Adrenal gland (tissue), 12 donors: ENCODE data around the gene PSME1. TPM values are rescaled to one million over a fixed set of nuclear protein-coding genes. Genes with fewer than 3 reads are reported as not detected.

ENCODE experiments used
- DNase-seq, 7 donors: peaks; one replicate each; pipeline ENCODE4 v3.0.0-alpha.2; 2019 to 2020
- H3K27ac ChIP-seq, 5 donors: fragments of 200-600 bp; sonication (generic) in 4 of 5; 1 replicate in 3 of 5; 2 replicates in 2 of 5; pipeline versions ENCODE4 v1.5.1 to v1.8.0; 2016 to 2020; ENCODE audit warnings: mild to moderate bottlenecking in 1 of 5
- H3K27me3 ChIP-seq: fragments of 200-600 bp; 2 replicates; pipeline ENCODE4 v1.8.0; 2021
- H3K36me3 ChIP-seq, 2 donors: fragments of 200-600 bp; replicated peaks in 1 of 2; 1 replicate in 1 of 2; 2 replicates in 1 of 2; pipeline versions ENCODE4 v1.5.1 to v1.8.0; 2018 to 2022
- H3K4me1 ChIP-seq, 2 donors: fragments of 200-600 bp; replicated peaks in 1 of 2; 1 replicate in 1 of 2; 2 replicates in 1 of 2; pipeline versions ENCODE4 v1.5.1 to v1.8.0; 2018 to 2021
- H3K4me3 ChIP-seq, 4 donors: fragments of 200-600 bp; sonication (generic) in 3 of 4; one replicate each; pipeline ENCODE4 v1.5.1; 2016 to 2018
- H3K9me3 ChIP-seq, 3 donors: fragments of 200-600 bp; sonication (generic) in 1 of 3; replicated peaks in 1 of 3; 1 replicate in 2 of 3; 2 replicates in 1 of 3; pipeline versions ENCODE4 v1.5.1 to v1.8.0; 2016 to 2021
- CTCF ChIP-seq, 6 experiments: fragments of 450-650 bp in 4 of 6; fragments of 200-600 bp in 2 of 6; sonication (generic) in 1 of 6; IDR thresholded peaks; 1 replicate in 5 of 6; 2 replicates in 1 of 6; pipeline versions ENCODE4 v1.5.1 to v1.8.0; 2016 to 2021; ENCODE audit warnings: antibody characterized with exemption in 6 of 6, mild to moderate bottlenecking in 2 of 6, moderate library complexity in 1 of 6
- POLR2A ChIP-seq, 2 donors: fragments of 450-650 bp; IDR thresholded peaks; one replicate each; pipeline ENCODE4 v1.6.1; 2017; ENCODE audit warnings: antibody characterized with exemption in 2 of 2, mild to moderate bottlenecking in 2 of 2, moderate library complexity in 1 of 2
- WGBS, 4 donors: extraction: QIAGEN DNeasy Blood & Tissue Kit in 2 of 4; methylation state at CpG; one replicate each; pipeline versions ENCODE4 v1.1.5 to v1.1.7; 2013 to 2017; 5-methylcytosine and 5-hydroxymethylcytosine counted together
- intact Hi-C, 2 donors: fragments of 100-400 bp; cut with DNase I; formaldehyde crosslinking; loops; one replicate each; pipeline versions ENCODE4 v1.14.1 to v1.15.0; 2022 to 2023
- polyA plus RNA-seq, 3 donors: library from polyadenylated mRNA; stranded (reverse); fragments of 200-250 nt in 2 of 3; fragments of 350-450 nt in 1 of 3; fragmentation: Illumina TruSeq in 1 of 3; extraction: RNeasy Lipid Tissue Mini Kit (QIAGEN cat#74804) in 1 of 3; gene quantifications; one replicate each; pipeline ENCODE4 v1.2.3, GENCODE V29; 2013 to 2014
- total RNA-seq, 9 donors: library from RNA; depleted of rRNA in 4 of 9; stranded (reverse); fragments of >200 nt in 4 of 9; fragments of 120-200 nt in 1 of 9; fragmentation: NEBNext Ultra II Directional in 1 of 9; extraction: Animal tissue kit (Norgen Biotek cat#: 25700) in 1 of 9; gene quantifications; one replicate each; pipeline versions ENCODE4 v1.1.0 to v1.2.4, GENCODE V29; 2013 to 2023
- donor health status: healthy with polysubstance abuse.
- donor health status: Bipolar disorder and iron deficiency.
- donor health status: DM: yes; HTN: yes; CAD: no.
- donor health status: DM: no; HTN: no; CAD: no.
- donor health status: DM: no; HTN: no; CAD: no.
- donor health status: DM: yes; HTN: yes; CAD: no.

PSME1 gene
- total and polyA plus RNA-seq, 12 donors = 205 to 386 (median 283) TPM

GRCh38 chr14:24184104-24184970 lies 48.3 kb downstream of the PSME1 start:
- Histone ChIP-seq H3K4me1 (peaks cover 23 to 35% of the 10 kb centered on the region in 2 donors), H3K4me3 (no peak overlapping the region), H3K36me3 (peaks cover 0 to 71% of the 10 kb centered on the region in 2 donors), H3K27ac (no peak overlapping the region), H3K27me3 (no peaks in the 10 kb centered on the region), H3K9me3 (no peaks in the 10 kb centered on the region)
- TF ChIP-seq CTCF (IDR thresholded peaks at IDR 0.05) (no peak), POLR2A (IDR thresholded peaks at IDR 0.05) (no peak)
- WGBS, 4 donors = 66 to 90% (median 88%) methylated on average over 3 to 19 of the region's 19 CpGs
- no peak for DNase-seq
- intact Hi-C loops = no loop called here

- Histone ChIP-seq H3K9me3 (no peaks in the 10 kb centered on the region), H3K4me1 (peaks cover 16 to 29% of the 10 kb centered on the region in 2 donors), H3K27ac (no peak overlapping the region), H3K36me3 (peaks cover 0 to 70% of the 10 kb centered on the region in 2 donors), H3K4me3 (no peak overlapping the region), H3K27me3 (no peaks in the 10 kb centered on the region)
- intact Hi-C loops = no loop called here
- DNase-seq = no peak
- TF ChIP-seq POLR2A (IDR thresholded peaks at IDR 0.05) (no peak), CTCF (IDR thresholded peaks at IDR 0.05) (no peak)
- 91 to 94% (median 93%) methylated on average over 5 to 7 of the region's 7 CpGs for WGBS, 4 donors
Observed at GRCh38 chr14:24185026-24185425, 49.0 kb downstream of the PSME1 start.

GRCh38 chr14:24185741-24186140 lies 49.7 kb downstream of the PSME1 start:
- Histone ChIP-seq H3K4me3 (no peak overlapping the region), H3K36me3 (peaks cover 0 to 68% of the 10 kb centered on the region in 2 donors), H3K9me3 (no peaks in the 10 kb centered on the region), H3K27ac (no peak overlapping the region), H3K4me1 (peaks cover 9 to 22% of the 10 kb centered on the region in 2 donors), H3K27me3 (no peaks in the 10 kb centered on the region)
- no peak for TF ChIP-seq POLR2A (IDR thresholded peaks at IDR 0.05)
- no peak for TF ChIP-seq CTCF (IDR thresholded peaks at IDR 0.05)
- 87 to 91% (median 90%) methylated on average over 2 to 11 of the region's 11 CpGs for WGBS, 4 donors
- intact Hi-C loops = no loop called here
- no peak for DNase-seq

- Histone ChIP-seq H3K4me1 (peaks cover 9 to 17% of the 10 kb centered on the region in 2 donors), H3K27me3 (no peaks in the 10 kb centered on the region), H3K36me3 (peaks cover 0 to 65% of the 10 kb centered on the region in 2 donors), H3K27ac (no peak overlapping the region), H3K9me3 (no peaks in the 10 kb centered on the region), H3K4me3 (no peak overlapping the region)
- no peak for DNase-seq
- intact Hi-C loops = no loop called here
- WGBS, 4 donors = 90 to 95% (median 93%) methylated on average over 9 to 10 of the region's 10 CpGs
- TF ChIP-seq POLR2A (IDR thresholded peaks at IDR 0.05) (no peak), CTCF (IDR thresholded peaks at IDR 0.05) (no peak)
Observed at GRCh38 chr14:24186831-24187538, 51.0 kb downstream of the PSME1 start.
